Activated CD4-positive, alpha-beta T cell treated with anti-CD3 and anti-CD28 coated beads, Interleukin-10, Interleukin-2, amounts not matched to agents 100 ng/mL and 50 ng/mL, durations not matched to agents 16 hours and 8 hours (primary cell): ENCODE results near the gene CES5A.
"Not testable (repeated sequence)": the region's sequence is repeated elsewhere in the genome, so short reads cannot be mapped to it uniquely, and the experiment has no call there.

ENCODE experiments used
- DNase-seq: peaks from one replicate; pipeline ENCODE4 v3.0.0-alpha.2; 2020

The CES5A gene

GRCh38 chr16:55825115-55825728, 50.0 kb downstream of the CES5A start:
- no peak for DNase-seq

- DNase-seq = no peak
These were observed 50.6 kb downstream of the CES5A start for GRCh38 chr16:55824473-55825000.

GRCh38 chr16:55822280-55822810, 52.8 kb downstream of the CES5A start:
- DNase-seq = no peak

GRCh38 chr16:55821210-55821609, 54.0 kb downstream of the CES5A start:
- no peak for DNase-seq

- no peak for DNase-seq
These were observed 54.6 kb downstream of the CES5A start for GRCh38 chr16:55820615-55821014.

- DNase-seq = no peak
These were observed 57.8 kb downstream of the CES5A start for GRCh38 chr16:55817236-55817912.

- not testable (repeated sequence) for DNase-seq
These were observed 59.0 kb downstream of the CES5A start for GRCh38 chr16:55816222-55816621.

GRCh38 chr16:55815320-55815719, 59.9 kb downstream of the CES5A start:
- no peak for DNase-seq

GRCh38 chr16:55814174-55814573, 61.0 kb downstream of the CES5A start:
- DNase-seq = not testable (repeated sequence)

- DNase-seq = not testable (repeated sequence)
These were observed 61.4 kb downstream of the CES5A start for GRCh38 chr16:55813730-55814129.

GRCh38 chr16:55812951-55813350, 62.2 kb downstream of the CES5A start:
- DNase-seq = no peak

- DNase-seq = no peak
These were observed 63.4 kb downstream of the CES5A start for GRCh38 chr16:55811811-55812210.

GRCh38 chr16:55810451-55810961, 64.7 kb downstream of the CES5A start:
- no peak for DNase-seq

GRCh38 chr16:55809851-55810250, 65.3 kb downstream of the CES5A start:
- DNase-seq = no peak

GRCh38 chr16:55809386-55809785, 65.8 kb downstream of the CES5A start:
- no peak for DNase-seq

- not testable (repeated sequence) for DNase-seq
These were observed 66.9 kb downstream of the CES5A start for GRCh38 chr16:55808286-55808685.

GRCh38 chr16:55805104-55805503, 70.1 kb downstream of the CES5A start:
- not testable (repeated sequence) for DNase-seq

- not testable (repeated sequence) for DNase-seq
These were observed 71.5 kb downstream of the CES5A start for GRCh38 chr16:55803681-55804080.
